ENCODE data around the gene AAK1. TPM values are rescaled to one million over a fixed set of nuclear protein-coding genes. Genes with fewer than 3 reads are reported as not detected.

AAK1 gene
- total RNA-seq, 1 experiment from 2014 or later: 6.8 TPM

DNA sequence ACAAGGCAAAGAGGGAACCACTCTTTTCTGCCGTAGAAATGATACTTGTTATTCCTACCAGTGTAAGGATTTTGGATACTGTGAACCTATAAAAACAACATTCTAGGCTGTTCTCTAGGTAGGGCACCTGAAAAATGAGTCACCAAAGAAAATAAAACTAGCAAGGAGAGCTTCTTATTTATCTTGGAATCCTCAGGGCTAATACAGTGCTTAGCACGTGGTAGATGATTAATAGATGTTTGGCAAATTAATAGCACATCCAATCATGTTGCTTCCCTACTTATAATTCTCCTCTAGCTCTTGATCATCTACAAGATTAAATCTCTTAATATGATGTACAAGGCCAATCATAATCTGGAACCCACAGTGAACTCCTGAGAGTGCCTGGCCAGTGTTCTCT is 73.1 kb downstream of the AAK1 start:
- no peaks in the 10 kb centered on the region for H3K79me2 ChIP-seq (ENCODE audit: low read length)
- no peaks in the 10 kb centered on the region for H3K4me1 ChIP-seq (ENCODE audit: low read length)
- H3K9me2 ChIP-seq (replicated peaks; ENCODE audit: insufficient read depth, low read length): no peaks in the 10 kb centered on the region
- H3K27ac ChIP-seq (ENCODE audit: low read length): no peak overlapping the region
- no peaks in the 10 kb centered on the region for H3K27me3 ChIP-seq (ENCODE audit: low read length)
- H3K9me3 ChIP-seq (ENCODE audit: low read length): no peaks in the 10 kb centered on the region
- no peak overlapping the region for H2AFZ ChIP-seq (ENCODE audit: low read length)
- H3K9ac ChIP-seq (ENCODE audit: low read length): no peak overlapping the region
- H3K4me2 ChIP-seq (ENCODE audit: low read depth, low read length, poor library complexity, severe bottlenecking): no peak overlapping the region
- DNase-seq: no peak
- no peak overlapping the region for H3K4me3 ChIP-seq (ENCODE audit: low read length)
- peaks cover 10% of the 10 kb centered on the region; the same call in 1 of the 2 replicates for H4K20me1 ChIP-seq (ENCODE audit: insufficient read depth, low read depth, low read length)
- H3K36me3 ChIP-seq (ENCODE audit: insufficient read depth, low read length): no peaks in the 10 kb centered on the region

DNA sequence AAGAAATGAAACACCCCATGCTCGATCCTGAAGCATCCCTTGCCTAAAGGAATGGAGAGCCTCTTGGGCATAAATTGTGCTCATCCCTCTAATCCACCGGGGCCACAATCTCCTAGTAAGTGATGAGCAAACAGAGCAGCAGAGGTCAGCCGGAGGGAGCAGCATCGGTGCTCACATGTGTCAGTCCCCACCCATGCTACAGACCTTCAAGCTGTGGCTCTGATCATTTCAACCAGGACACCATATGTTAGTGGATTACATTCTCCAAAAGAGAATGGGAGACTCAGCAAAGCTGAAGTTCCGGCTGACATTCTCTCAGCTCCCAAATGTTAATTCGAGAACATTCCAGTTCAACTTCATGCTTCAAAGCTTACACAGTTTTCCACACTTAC is 75.6 kb downstream of the AAK1 start:
- no peaks in the 10 kb centered on the region for H3K79me2 ChIP-seq (ENCODE audit: low read length)

DNA sequence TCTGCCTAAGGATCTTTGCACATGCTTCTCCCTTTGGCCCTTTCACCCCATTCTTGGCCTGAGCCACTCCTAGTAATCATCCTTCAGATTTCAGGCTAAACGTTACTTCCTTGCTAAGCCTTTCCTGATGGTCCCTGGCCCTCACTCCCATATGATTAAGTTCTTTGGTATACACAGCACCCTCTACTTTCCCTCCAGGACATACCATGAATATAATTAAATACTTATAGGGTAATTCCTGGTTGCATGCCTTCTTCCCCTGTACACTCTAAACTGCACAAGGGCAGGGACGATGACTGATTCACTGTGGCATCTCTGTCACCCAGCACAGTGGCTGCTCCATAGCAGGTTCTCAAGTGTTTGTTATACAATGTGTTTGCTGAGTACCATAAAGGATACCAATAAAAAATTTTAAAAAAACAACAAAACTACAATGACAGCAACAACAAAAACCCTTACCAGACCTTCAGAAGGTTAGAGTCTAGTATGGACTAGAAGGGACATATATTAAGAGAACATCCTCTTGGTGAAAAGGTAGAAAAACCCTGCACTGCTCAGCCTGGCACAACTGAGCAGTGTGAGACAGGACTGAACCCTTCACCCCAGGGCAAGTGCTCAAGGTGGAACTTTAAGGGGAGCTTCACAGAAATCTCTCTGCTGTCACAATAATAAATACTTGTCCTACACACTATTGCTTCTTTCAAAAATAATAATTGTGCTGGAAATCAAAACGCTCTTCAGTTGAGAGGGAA is 76.2 kb downstream of the AAK1 start:
- H3K9me2 ChIP-seq (replicated peaks; ENCODE audit: insufficient read depth, low read length): no peaks in the 10 kb centered on the region
- H3K4me3 ChIP-seq (ENCODE audit: low read length): no peak overlapping the region
- no peak overlapping the region for H3K27ac ChIP-seq (ENCODE audit: low read length)
- peaks cover 18% of the 10 kb centered on the region for H4K20me1 ChIP-seq (ENCODE audit: insufficient read depth, low read depth, low read length)
- H3K4me2 ChIP-seq (ENCODE audit: low read depth, low read length, poor library complexity, severe bottlenecking): no peak overlapping the region
- no peaks in the 10 kb centered on the region for H3K27me3 ChIP-seq (ENCODE audit: low read length)
- no peaks in the 10 kb centered on the region for H3K9me3 ChIP-seq (ENCODE audit: low read length)
- no peaks in the 10 kb centered on the region for H3K79me2 ChIP-seq (ENCODE audit: low read length)
- H2AFZ ChIP-seq (ENCODE audit: low read length): no peak overlapping the region
- H3K36me3 ChIP-seq (ENCODE audit: insufficient read depth, low read length): no peaks in the 10 kb centered on the region
- no peak overlapping the region for H3K9ac ChIP-seq (ENCODE audit: low read length)
- no peaks in the 10 kb centered on the region for H3K4me1 ChIP-seq (ENCODE audit: low read length)
- DNase-seq: no peak

More for the DNA sequence above, 75.6 kb downstream of the AAK1 start:
- Histone ChIP-seq H3K4me3 (ENCODE audit: low read length) (no peak overlapping the region), H2AFZ (ENCODE audit: low read length) (no peak overlapping the region), H4K20me1 (ENCODE audit: insufficient read depth, low read depth, low read length) (peaks cover 18% of the 10 kb centered on the region), H3K4me1 (ENCODE audit: low read length) (no peaks in the 10 kb centered on the region), H3K27ac (ENCODE audit: low read length) (no peak overlapping the region), H3K4me2 (ENCODE audit: low read depth, low read length, poor library complexity, severe bottlenecking) (no peak overlapping the region), H3K9me2 (replicated peaks; ENCODE audit: insufficient read depth, low read length) (no peaks in the 10 kb centered on the region), H3K27me3 (ENCODE audit: low read length) (no peaks in the 10 kb centered on the region), H3K9me3 (ENCODE audit: low read length) (no peaks in the 10 kb centered on the region), H3K36me3 (ENCODE audit: insufficient read depth, low read length) (no peaks in the 10 kb centered on the region), H3K9ac (ENCODE audit: low read length) (no peak overlapping the region)
- no peak for DNase-seq

DNA sequence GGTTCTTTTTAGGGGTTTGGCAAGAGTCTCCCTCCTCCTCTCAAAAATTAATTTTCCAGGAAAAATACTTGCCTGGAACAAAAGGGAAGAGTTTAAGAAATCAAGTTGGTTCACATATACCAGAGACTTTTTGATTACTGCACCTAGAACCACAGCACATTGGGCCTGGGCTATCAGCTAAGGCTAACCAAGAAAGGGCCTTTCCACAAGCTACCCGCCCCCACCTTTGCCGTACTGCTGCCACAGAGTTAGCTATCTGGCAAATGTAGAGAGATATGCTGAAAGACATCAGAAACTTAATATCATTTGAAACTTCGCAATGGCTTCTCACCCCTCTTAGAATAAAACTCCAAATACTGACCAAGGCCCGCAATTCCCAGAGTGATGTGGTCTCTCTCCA is 76.9 kb downstream of the AAK1 start:
- Histone ChIP-seq H2AFZ (ENCODE audit: low read length) (no peak overlapping the region), H3K79me2 (ENCODE audit: low read length) (no peaks in the 10 kb centered on the region), H4K20me1 (ENCODE audit: insufficient read depth, low read depth, low read length) (peaks cover 22% of the 10 kb centered on the region), H3K36me3 (ENCODE audit: insufficient read depth, low read length) (no peaks in the 10 kb centered on the region), H3K27ac (ENCODE audit: low read length) (no peak overlapping the region), H3K9me2 (replicated peaks; ENCODE audit: insufficient read depth, low read length) (no peaks in the 10 kb centered on the region), H3K9me3 (ENCODE audit: low read length) (no peaks in the 10 kb centered on the region), H3K4me2 (ENCODE audit: low read depth, low read length, poor library complexity, severe bottlenecking) (no peak overlapping the region), H3K4me1 (ENCODE audit: low read length) (no peaks in the 10 kb centered on the region), H3K27me3 (ENCODE audit: low read length) (no peaks in the 10 kb centered on the region), H3K4me3 (ENCODE audit: low read length) (no peak overlapping the region), H3K9ac (ENCODE audit: low read length) (no peak overlapping the region)
- no peak for DNase-seq

DNA sequence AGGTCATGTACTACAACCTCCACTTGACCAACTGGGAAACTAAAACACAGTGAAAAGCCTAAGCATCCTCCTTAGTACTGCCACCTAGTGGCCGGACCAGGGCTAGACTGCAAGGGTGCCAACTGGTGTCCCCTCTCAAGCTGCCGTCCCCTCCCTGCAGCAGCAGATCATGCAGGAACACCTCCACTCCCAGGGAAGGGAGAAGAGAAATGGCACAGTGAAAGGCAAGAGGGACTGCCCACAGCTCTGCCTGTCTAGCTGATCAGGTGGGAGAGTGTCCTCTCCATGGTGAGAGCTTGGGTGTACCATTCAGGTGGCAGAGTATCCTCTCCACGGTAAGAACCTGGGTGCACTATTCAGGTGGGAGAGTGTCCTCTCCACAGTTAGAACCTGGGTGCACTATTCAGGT is 78.1 kb downstream of the AAK1 start:
- peaks cover 9% of the 10 kb centered on the region for H3K4me1 ChIP-seq (ENCODE audit: low read length)
- H3K79me2 ChIP-seq (ENCODE audit: low read length): no peaks in the 10 kb centered on the region
- no peaks in the 10 kb centered on the region for H3K9me2 ChIP-seq (replicated peaks; ENCODE audit: insufficient read depth, low read length)
- no peaks in the 10 kb centered on the region for H3K36me3 ChIP-seq (ENCODE audit: insufficient read depth, low read length)
- no peak overlapping the region for H3K9ac ChIP-seq (ENCODE audit: low read length)
- H3K27ac ChIP-seq (ENCODE audit: low read length): no peak overlapping the region
- no peak overlapping the region for H2AFZ ChIP-seq (ENCODE audit: low read length)
- no peaks in the 10 kb centered on the region for H3K27me3 ChIP-seq (ENCODE audit: low read length)
- no peak overlapping the region for H3K4me2 ChIP-seq (ENCODE audit: low read depth, low read length, poor library complexity, severe bottlenecking)
- peaks cover 25% of the 10 kb centered on the region for H4K20me1 ChIP-seq (ENCODE audit: insufficient read depth, low read depth, low read length)
- no peaks in the 10 kb centered on the region for H3K9me3 ChIP-seq (ENCODE audit: low read length)
- H3K4me3 ChIP-seq (ENCODE audit: low read length): no peak overlapping the region
- DNase-seq: peak; percentile 91

DNA sequence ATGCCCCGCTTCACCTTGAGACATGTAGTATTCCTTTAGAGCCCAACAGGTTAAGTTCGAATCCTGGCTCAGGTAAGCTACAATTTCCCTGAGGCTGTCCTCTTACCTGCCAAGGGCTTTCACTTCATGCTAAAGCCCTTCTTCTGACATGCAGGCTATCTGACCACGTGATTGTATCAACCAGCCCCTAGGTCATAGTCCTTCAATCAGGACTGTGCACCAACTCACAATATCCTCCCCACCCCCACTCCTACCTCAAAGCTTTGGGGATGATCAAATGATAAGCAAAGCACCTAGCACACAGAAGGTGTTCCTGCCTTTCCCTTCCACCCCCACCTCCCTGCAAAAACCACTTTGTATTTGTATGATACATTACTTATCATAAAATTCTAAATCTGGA is 78.9 kb downstream of the AAK1 start:
- Histone ChIP-seq H3K4me3 (ENCODE audit: low read length) (no peak overlapping the region), H3K36me3 (ENCODE audit: insufficient read depth, low read length) (no peaks in the 10 kb centered on the region), H3K27ac (ENCODE audit: low read length) (no peak overlapping the region), H3K9me3 (ENCODE audit: low read length) (no peaks in the 10 kb centered on the region), H3K4me2 (ENCODE audit: low read depth, low read length, poor library complexity, severe bottlenecking) (no peak overlapping the region), H2AFZ (ENCODE audit: low read length) (no peak overlapping the region), H3K79me2 (ENCODE audit: low read length) (no peaks in the 10 kb centered on the region), H4K20me1 (ENCODE audit: insufficient read depth, low read depth, low read length) (peaks cover 31% of the 10 kb centered on the region), H3K9ac (ENCODE audit: low read length) (no peak overlapping the region), H3K9me2 (replicated peaks; ENCODE audit: insufficient read depth, low read length) (no peaks in the 10 kb centered on the region), H3K27me3 (ENCODE audit: low read length) (no peaks in the 10 kb centered on the region), H3K4me1 (ENCODE audit: low read length) (peaks cover 10% of the 10 kb centered on the region)
- no peak for DNase-seq

DNA sequence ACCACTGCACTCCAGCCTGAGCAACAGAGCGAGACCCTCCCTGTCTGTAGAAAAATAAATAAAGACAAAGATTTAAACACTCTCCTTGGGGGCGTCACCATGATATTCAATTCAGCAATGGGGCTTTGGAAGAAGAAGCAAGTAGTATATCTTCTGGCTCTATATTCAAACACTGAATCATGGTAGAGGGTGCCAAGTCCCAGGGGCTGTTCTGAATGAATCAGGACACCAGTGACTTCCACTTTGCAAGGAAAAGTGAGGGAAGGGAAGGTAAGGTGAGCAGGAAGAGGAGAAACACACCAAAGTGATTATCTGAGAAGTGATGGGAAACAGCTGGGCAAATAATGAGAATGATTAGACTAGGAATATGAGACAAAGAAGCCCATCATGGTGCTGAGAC is 80.5 kb downstream of the AAK1 start:
- H3K4me3 ChIP-seq (ENCODE audit: low read length): no peak overlapping the region
- no peak for DNase-seq
- no peaks in the 10 kb centered on the region for H3K36me3 ChIP-seq (ENCODE audit: insufficient read depth, low read length)
- no peaks in the 10 kb centered on the region for H3K79me2 ChIP-seq (ENCODE audit: low read length)
- H4K20me1 ChIP-seq (ENCODE audit: insufficient read depth, low read depth, low read length): peaks cover 30% of the 10 kb centered on the region
- H3K9me2 ChIP-seq (replicated peaks; ENCODE audit: insufficient read depth, low read length): no peaks in the 10 kb centered on the region
- no peaks in the 10 kb centered on the region for H3K27me3 ChIP-seq (ENCODE audit: low read length)
- no peaks in the 10 kb centered on the region for H3K9me3 ChIP-seq (ENCODE audit: low read length)
- H2AFZ ChIP-seq (ENCODE audit: low read length): no peak overlapping the region
- H3K9ac ChIP-seq (ENCODE audit: low read length): no peak overlapping the region
- H3K4me2 ChIP-seq (ENCODE audit: low read depth, low read length, poor library complexity, severe bottlenecking): no peak overlapping the region
- H3K27ac ChIP-seq (ENCODE audit: low read length): no peak overlapping the region
- peaks cover 10% of the 10 kb centered on the region for H3K4me1 ChIP-seq (ENCODE audit: low read length)

DNA sequence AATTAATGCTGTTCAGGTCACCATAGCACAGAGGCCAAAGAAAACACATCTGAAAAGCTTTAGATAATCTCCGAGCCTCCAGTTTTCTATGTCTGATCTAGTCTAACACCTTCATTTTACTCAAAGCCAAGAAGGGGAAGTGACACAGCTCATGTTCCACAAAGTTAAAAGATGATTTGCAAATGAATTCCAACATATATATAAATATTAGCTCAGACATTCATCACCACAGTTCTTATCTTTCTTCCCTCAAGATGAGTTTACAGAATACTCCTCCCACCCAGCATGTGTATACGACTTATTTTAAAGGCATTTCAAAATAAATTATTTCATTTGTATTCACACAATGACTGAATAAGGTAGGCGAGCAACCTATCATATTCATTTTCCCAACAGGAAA is 82.4 kb downstream of the AAK1 start:
- H3K4me2 ChIP-seq (ENCODE audit: low read depth, low read length, poor library complexity, severe bottlenecking): no peak overlapping the region
- H3K4me1 ChIP-seq (ENCODE audit: low read length): peaks cover 10% of the 10 kb centered on the region
- H3K27me3 ChIP-seq (ENCODE audit: low read length): no peaks in the 10 kb centered on the region
- peaks cover 23% of the 10 kb centered on the region for H4K20me1 ChIP-seq (ENCODE audit: insufficient read depth, low read depth, low read length)
- no peaks in the 10 kb centered on the region for H3K9me3 ChIP-seq (ENCODE audit: low read length)
- H3K36me3 ChIP-seq (ENCODE audit: insufficient read depth, low read length): no peaks in the 10 kb centered on the region
- no peaks in the 10 kb centered on the region for H3K79me2 ChIP-seq (ENCODE audit: low read length)
- H3K9me2 ChIP-seq (replicated peaks; ENCODE audit: insufficient read depth, low read length): no peaks in the 10 kb centered on the region
- H2AFZ ChIP-seq (ENCODE audit: low read length): no peak overlapping the region
- no peak overlapping the region for H3K27ac ChIP-seq (ENCODE audit: low read length)
- DNase-seq: peak; percentile 63
- H3K4me3 ChIP-seq (ENCODE audit: low read length): no peak overlapping the region
- no peak overlapping the region for H3K9ac ChIP-seq (ENCODE audit: low read length)

All from Karpas-422 (cell line).